GM12874 (cell line): ENCODE measurements around the gene AFAP1L2.

Experiments used
- TF ChIP-seq, protein P1 (sequence below): IDR thresholded peaks from 2 replicates; pipeline ENCODE4 v1.5.1; 2011; ENCODE audit warnings: low read depth, mild to moderate bottlenecking, control low read depth, low read length, moderate library complexity; ENCODE audit not compliant: insufficient read depth

The AFAP1L2 gene

DNA sequence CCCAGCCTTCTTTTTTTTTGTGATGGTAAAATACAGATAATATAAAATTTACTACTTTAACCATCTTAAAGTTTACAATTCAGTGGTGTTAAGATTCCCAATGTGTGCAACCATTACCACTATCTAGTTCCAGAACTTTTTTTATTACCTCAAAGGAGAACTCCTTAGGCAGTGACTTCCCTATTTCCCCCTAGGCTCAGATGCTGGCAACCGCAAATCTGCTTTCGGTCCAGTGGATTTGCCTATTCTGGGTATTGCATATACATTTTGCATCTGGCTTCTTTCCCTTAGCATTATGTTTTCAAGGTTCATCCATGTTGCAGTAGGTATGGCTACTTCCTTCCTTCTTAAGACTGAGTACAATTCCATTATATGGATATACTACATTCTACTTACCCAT lies 56.5 kb downstream of the AFAP1L2 start:
- TF ChIP-seq, protein P1, sequence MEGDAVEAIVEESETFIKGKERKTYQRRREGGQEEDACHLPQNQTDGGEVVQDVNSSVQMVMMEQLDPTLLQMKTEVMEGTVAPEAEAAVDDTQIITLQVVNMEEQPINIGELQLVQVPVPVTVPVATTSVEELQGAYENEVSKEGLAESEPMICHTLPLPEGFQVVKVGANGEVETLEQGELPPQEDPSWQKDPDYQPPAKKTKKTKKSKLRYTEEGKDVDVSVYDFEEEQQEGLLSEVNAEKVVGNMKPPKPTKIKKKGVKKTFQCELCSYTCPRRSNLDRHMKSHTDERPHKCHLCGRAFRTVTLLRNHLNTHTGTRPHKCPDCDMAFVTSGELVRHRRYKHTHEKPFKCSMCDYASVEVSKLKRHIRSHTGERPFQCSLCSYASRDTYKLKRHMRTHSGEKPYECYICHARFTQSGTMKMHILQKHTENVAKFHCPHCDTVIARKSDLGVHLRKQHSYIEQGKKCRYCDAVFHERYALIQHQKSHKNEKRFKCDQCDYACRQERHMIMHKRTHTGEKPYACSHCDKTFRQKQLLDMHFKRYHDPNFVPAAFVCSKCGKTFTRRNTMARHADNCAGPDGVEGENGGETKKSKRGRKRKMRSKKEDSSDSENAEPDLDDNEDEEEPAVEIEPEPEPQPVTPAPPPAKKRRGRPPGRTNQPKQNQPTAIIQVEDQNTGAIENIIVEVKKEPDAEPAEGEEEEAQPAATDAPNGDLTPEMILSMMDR: no peak

DNA sequence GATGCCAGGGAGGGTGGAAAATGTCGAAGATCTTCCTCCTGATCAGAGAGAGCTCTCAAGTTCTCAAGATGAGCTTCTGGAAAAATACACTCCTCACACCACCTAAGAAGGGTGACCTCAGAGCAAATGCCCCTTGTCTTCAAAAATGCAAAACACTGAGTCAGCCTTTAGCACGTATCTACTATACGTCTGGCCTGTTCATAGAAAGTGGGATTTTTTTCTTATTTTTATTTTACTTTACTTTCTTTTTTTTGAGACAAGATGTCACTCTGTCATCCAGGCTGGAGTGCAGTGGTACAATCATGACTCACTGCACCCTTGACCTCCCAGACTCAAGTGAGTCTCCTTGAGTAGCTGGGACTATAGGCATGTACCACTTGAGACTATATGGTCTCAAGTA lies 57.1 kb downstream of the AFAP1L2 start:
- TF ChIP-seq, protein P1: no peak

DNA sequence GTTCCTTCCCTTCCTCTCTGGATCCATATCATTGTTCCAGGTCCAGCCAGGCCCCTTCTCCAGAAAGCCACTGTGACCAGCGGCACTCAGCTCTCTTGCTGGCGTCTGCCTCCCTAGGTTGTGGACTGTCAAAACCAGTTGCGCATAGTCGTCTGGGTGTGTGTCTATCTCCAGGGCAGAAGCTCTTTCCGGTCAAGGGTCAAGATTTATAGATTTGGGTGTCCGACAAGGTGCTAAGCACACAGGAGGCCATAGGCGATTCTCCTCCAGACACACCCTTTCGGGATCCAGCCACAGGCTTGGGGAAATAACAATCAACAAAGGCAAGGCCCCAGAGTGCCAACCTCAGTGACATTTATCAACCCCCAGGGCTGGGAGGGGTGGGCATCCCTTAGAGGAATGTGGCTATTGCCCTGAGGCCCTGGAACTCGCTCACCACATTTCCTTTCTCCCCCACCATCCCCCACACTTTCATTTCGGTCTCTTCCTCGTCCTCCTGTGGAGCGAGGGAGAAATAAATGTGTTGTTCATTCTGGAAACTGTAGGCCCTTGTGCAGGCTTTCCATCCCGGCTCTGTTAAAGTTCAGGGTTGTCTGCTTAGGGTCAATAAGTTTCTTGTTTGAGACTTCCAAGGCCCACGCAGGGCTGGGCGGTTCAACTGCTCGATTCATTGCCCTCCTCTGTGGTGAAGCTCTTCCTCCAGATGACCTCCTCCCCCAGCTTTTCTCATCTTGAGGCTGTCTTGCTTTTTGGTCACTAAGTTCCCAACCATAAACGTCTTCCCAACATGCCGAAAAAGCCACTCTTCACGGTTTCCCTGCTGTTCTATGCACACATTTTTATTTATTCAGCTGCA lies 57.9 kb downstream of the AFAP1L2 start:
- TF ChIP-seq, protein P1: no peak

DNA sequence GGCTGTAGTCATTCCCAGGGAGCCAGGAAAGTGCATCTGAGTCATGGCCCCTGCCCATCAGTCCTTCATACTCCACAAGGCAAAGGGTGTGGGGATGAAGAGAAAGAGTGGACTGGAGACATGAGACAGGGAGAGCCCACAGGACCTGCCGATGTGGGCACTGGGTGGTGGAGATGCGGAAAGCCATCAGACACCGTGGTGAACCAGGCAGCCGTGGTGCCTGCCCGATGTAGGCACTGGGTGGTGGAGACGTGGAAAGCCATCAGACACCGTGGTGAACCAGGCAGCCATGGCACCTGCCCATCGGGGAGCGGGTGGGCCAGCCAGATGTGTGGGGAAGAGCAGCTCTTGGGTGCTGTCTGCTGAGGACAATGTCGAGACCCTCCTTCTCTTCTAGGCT lies 58.6 kb downstream of the AFAP1L2 start:
- TF ChIP-seq, protein P1: no peak

DNA sequence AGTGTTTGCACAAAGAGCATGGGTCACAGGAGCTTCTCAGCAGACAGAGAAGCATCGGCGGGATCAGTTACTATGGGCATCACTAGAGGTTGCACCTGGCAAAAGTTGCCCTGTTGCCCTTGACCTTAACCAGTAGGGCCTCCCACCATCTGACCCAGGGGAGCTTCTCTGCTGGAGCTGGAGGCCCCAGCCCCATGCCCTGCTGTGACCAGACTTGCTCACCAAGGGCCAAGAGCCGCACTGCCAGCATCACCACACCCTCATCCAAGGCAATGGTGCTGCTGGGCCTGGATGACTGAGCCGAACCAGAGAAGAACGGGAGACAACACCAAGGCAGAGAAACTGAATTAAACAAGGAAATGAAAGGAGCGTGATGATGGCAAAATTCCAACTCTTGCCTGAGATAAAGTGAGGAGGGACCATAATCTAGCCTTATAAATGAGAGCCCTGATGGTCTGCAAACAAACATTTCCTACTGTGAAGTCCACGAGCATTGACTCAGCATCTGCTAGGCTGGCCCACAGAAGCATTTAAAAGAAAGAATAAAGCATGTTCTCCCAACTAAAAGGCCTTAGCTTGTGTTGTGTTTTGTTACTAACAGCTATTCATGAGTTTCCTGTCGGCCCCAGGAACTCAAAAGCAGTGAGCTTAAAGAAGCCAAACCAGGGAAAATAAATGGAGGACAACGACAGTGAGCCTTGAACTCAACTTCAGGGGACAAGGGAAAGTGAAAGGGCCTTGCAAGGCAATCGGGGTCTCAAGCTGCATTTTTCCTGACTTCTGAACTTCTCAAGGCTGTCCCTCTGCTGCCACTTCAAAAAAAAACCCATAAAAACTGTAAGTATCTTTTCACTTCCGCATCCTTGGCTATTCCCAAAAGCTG lies 60.4 kb downstream of the AFAP1L2 start:
- TF ChIP-seq, protein P1: no peak

GRCh38 chr10:114342976-114343375 lies 61.3 kb downstream of the AFAP1L2 start:
- TF ChIP-seq, protein P1: no peak

DNA sequence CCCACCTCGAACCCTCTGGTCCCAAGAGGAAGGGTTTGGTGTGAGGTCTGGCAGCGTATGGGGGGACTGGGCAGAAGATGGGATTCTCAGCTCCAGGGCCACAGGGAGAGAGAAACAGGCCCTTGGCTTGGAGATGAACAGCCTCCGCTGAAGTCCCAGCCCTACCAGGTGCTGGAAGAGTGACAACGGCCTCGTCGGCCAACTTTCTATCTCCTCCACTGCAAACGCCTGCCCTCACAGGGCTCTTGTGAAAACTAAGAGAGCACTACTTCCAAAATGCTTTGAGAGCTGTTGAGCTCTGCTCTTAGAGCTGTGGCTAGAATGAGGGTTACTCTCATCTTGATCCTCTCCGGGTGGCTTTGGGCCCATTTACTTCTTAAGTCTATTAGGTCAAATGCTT lies 63.5 kb downstream of the AFAP1L2 start:
- TF ChIP-seq, protein P1: no peak
